IMR-90 (cell line): ENCODE data around the gene CDH13. TPM values are rescaled to one million over a fixed set of nuclear protein-coding genes. Genes with fewer than 3 reads are reported as not detected.
A peak's percentile ranks its signal among the peaks of the same experiment; 100 is the strongest.

Source experiments
- ATAC-seq: fragments of 200-7000 bp; cut with Tn5 transposase; 2 replicates; pipeline ENCODE4 v1.9.1; 2020; ENCODE audit warnings: low read depth, mild to moderate bottlenecking, moderate library complexity
- BruUV-seq: library from RNA; stranded (reverse); fragments of 400-500 nt; replicated peaks from 2 replicates; lab custom pipeline; 2021; lab: Mats Ljungman, UMichigan
- CTCF ChIA-PET: fragments of 300-600 bp; formaldehyde crosslinking; extraction: SDS; loops from one replicate; lab custom pipeline; 2021; ENCODE audit warnings: antibody characterized with exemption; lab: Yijun Ruan, JAX
- POLR2A ChIA-PET: fragments of 300-600 bp; sonication (Branson Sonifier 250); formaldehyde crosslinking; loops from one replicate; lab custom pipeline; 2022; ENCODE audit warnings: antibody characterized with exemption; ENCODE audit not compliant: unreplicated experiment; lab: Charles Lee
- DNase-seq: peaks from one replicate; pipeline ENCODE4 v3.0.0; 2013
- H2AFZ ChIP-seq: replicated peaks from 2 replicates; pipeline ENCODE3; 2013; ENCODE audit warnings: low read length, mild to moderate bottlenecking; ENCODE audit not compliant: poor library complexity
- H2AK5ac ChIP-seq: 2 replicates; pipeline ENCODE4 v1.6.1; 2013; ENCODE audit warnings: low read depth, low read length, inconsistent platforms
- H2AK9ac ChIP-seq: replicated peaks from 2 replicates; pipeline ENCODE3; 2013; ENCODE audit warnings: mild to moderate bottlenecking, low read depth, low read length, moderate library complexity; ENCODE audit not compliant: poor library complexity
- H2BK120ac ChIP-seq: 2 replicates; pipeline ENCODE4 v1.6.1; 2013; ENCODE audit warnings: low read depth, low read length, inconsistent platforms
- H2BK15ac ChIP-seq: 3 replicates; pipeline ENCODE4 v1.6.1; 2013; ENCODE audit warnings: low read depth, low read length, inconsistent platforms
- H2BK20ac ChIP-seq: 2 replicates; pipeline ENCODE4 v1.6.1; 2013; ENCODE audit warnings: low read depth, mild to moderate bottlenecking, inconsistent platforms, low read length, moderate library complexity
- H2BK5ac ChIP-seq: 2 replicates; pipeline ENCODE4 v1.6.1; 2013; ENCODE audit warnings: mild to moderate bottlenecking, low read depth, low read length, inconsistent platforms; ENCODE audit not compliant: poor library complexity, severe bottlenecking
- H3K14ac ChIP-seq: replicated peaks from 2 replicates; pipeline ENCODE4 v1.6.1; 2013; ENCODE audit warnings: low read depth, low read length, inconsistent platforms
- H3K18ac ChIP-seq: 2 replicates; pipeline ENCODE4 v1.6.1; 2013; ENCODE audit warnings: low read depth, low read length, control low read depth
- H3K23ac ChIP-seq: 2 replicates; pipeline ENCODE4 v1.6.1; 2013; ENCODE audit warnings: low read depth, low read length, inconsistent platforms
- H3K27ac ChIP-seq: 2 replicates; pipeline ENCODE4 v1.5.1; 2013; ENCODE audit warnings: mild to moderate bottlenecking, control low read depth, low read length; ENCODE audit not compliant: insufficient read depth
- H3K27me3 ChIP-seq: 2 replicates; pipeline ENCODE4 v1.6.1; 2013; ENCODE audit warnings: low read length; ENCODE audit not compliant: control insufficient read depth, insufficient read depth
- H3K36me3 ChIP-seq: 2 replicates; pipeline ENCODE4 v1.6.1; 2013; ENCODE audit warnings: low read length, mixed read lengths; ENCODE audit not compliant: control insufficient read depth, insufficient read depth
- H3K4ac ChIP-seq: 2 replicates; pipeline ENCODE4 v1.6.1; 2013; ENCODE audit warnings: low read depth, low read length, inconsistent platforms
- H3K4me1 ChIP-seq: 2 replicates; pipeline ENCODE4 v1.6.1; 2013; ENCODE audit warnings: low read length, mixed read lengths; ENCODE audit not compliant: control insufficient read depth, insufficient read depth
- H3K4me2 ChIP-seq: 2 replicates; pipeline ENCODE4 v1.6.1; 2013; ENCODE audit warnings: low read depth, mild to moderate bottlenecking, control low read depth, low read length, moderate library complexity
- H3K4me3 ChIP-seq: 2 replicates; pipeline ENCODE4 v1.5.1; 2013; ENCODE audit warnings: low read depth, mild to moderate bottlenecking, control low read depth, low read length, moderate library complexity; ENCODE audit not compliant: insufficient read depth
- H3K56ac ChIP-seq: 2 replicates; pipeline ENCODE4 v1.6.1; 2013; ENCODE audit warnings: low read length, inconsistent platforms; ENCODE audit not compliant: insufficient read depth; ENCODE audit errors: extremely low read depth
- H3K79me1 ChIP-seq, 2 experiments: 2 replicates each; pipeline ENCODE4 v1.6.1; 2013; ENCODE audit warnings: low read length in 2 of 2, inconsistent platforms in 1 of 2, low read depth in 1 of 2
- H3K9ac ChIP-seq: 2 replicates; pipeline ENCODE4 v1.6.1; 2013; ENCODE audit warnings: low read depth, low read length, control low read depth
- H3K9me1 ChIP-seq: 2 replicates; pipeline ENCODE4 v1.6.1; 2013; ENCODE audit warnings: low read length, inconsistent platforms; ENCODE audit not compliant: insufficient read depth
- H3K9me3 ChIP-seq: 2 replicates; pipeline ENCODE4 v1.6.1; 2013; ENCODE audit warnings: low read length; ENCODE audit not compliant: control insufficient read depth, insufficient read depth
- H4K20me1 ChIP-seq: 2 replicates; pipeline ENCODE4 v1.6.1; 2013; ENCODE audit warnings: low read length, inconsistent platforms; ENCODE audit not compliant: insufficient read depth
- H4K5ac ChIP-seq: 2 replicates; pipeline ENCODE4 v1.6.1; 2013; ENCODE audit warnings: mild to moderate bottlenecking, low read depth, low read length, control low read depth
- H4K8ac ChIP-seq, 2 experiments: 2 replicates each; pipeline ENCODE4 v1.6.1; 2013; ENCODE audit warnings: low read depth in 2 of 2, low read length in 2 of 2, control low read depth in 1 of 2, inconsistent platforms in 1 of 2
- H4K91ac ChIP-seq: 2 replicates; pipeline ENCODE4 v1.6.1; 2013; ENCODE audit warnings: low read depth, low read length, inconsistent platforms; ENCODE audit not compliant: insufficient read depth
- BHLHE40 ChIP-seq: fragments of 150-350 bp; IDR thresholded peaks from 2 replicates; pipeline ENCODE4 v1.6.1; 2016; ENCODE audit warnings: mild to moderate bottlenecking, low read depth, low read length
- CEBPB ChIP-seq: IDR thresholded peaks from 2 replicates; pipeline ENCODE4 v1.6.1; 2012; ENCODE audit warnings: low read depth, low read length, improper control_type of control experiment
- MAFK ChIP-seq: IDR thresholded peaks from 2 replicates; pipeline ENCODE4 v1.6.1; 2012; ENCODE audit warnings: low read depth, low read length, improper control_type of control experiment
- RAD21 ChIP-seq: IDR thresholded peaks from 2 replicates; pipeline ENCODE4 v1.6.1; 2012; ENCODE audit warnings: low read length, improper control_type of control experiment
- WGBS, 2 experiments: methylation state at CpG; one replicate each; pipeline versions ENCODE4 v1.1.5 to v1.1.7; 2013; ENCODE audit warnings: missing lambda C conversion rate in 2 of 2; ENCODE audit not compliant: insufficient read length in 1 of 2; ENCODE audit errors: extremely low coverage in 2 of 2; 5-methylcytosine and 5-hydroxymethylcytosine counted together
- dilution Hi-C: fragments of 300-500 bp; cut with HindIII; formaldehyde crosslinking; loops from one replicate; pipeline ENCODE4 v1.14.3; 2018; ENCODE audit warnings: low sequenced_read_pairs; ENCODE audit not compliant: unreplicated experiment
- in situ Hi-C: fragments of 300-500 bp; cut with MboI; formaldehyde crosslinking; loops from 3 replicates; pipeline ENCODE4 v1.14.3; 2019; ENCODE audit warnings: low sequenced_read_pairs, inconsistent platforms, mixed read lengths
- intact Hi-C: fragments of 100-400 bp; cut with micrococcal nuclease; formaldehyde crosslinking; loops from 2 replicates; pipeline ENCODE4 v1.10.0; 2022
- polyA plus RNA-seq, 3 experiments: library from polyadenylated mRNA; depleted of rRNA; stranded (reverse); fragments of >200 nt; gene quantifications; 2 replicates each; pipeline ENCODE4 v1.2.3, GENCODE V29; 2012; ENCODE audit warnings: low replicate concordance in 1 of 3
- total RNA-seq: library from RNA; depleted of rRNA; stranded (reverse); fragments of >200 nt; gene quantifications from 2 replicates; pipeline ENCODE4 v1.2.3, GENCODE V29; 2012
- TF ChIP-seq, protein P1 (sequence below): fragments of 150-350 bp; IDR thresholded peaks from 2 replicates; pipeline ENCODE4 v1.6.1; 2017; ENCODE audit warnings: mild to moderate bottlenecking, antibody characterized with exemption, low read length, low read depth

The CDH13 gene
- total and polyA plus RNA-seq, 2 of the 4 experiments (the other 2 are of a cell fraction), result 61.6 to 74.7 TPM

DNA sequence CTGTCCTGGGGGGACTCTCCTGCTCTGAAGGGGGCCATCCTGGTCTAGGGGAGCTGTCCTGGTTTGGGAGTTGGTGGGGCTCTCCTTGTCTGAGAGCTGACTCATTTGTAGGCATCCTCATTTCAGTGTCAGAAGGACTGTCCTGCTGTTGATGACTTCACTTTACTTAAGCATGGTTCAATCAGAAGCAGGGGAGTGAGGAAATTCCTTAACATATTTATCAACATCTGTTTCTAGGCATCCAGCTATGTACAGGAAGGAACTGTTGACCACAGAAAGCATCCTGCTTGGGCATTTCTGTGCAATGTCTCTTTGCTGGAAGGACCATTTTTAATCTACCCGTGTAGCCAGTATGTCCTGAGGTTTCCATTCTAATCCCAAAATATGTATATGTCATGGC is 678.3 kb downstream of the CDH13 start:
- Histone ChIP-seq H4K91ac (no peak overlapping the region), H3K4me2 (no peak overlapping the region), H3K23ac (no peak overlapping the region), H2AK5ac (no peak overlapping the region), H3K79me1 (no peaks in the 10 kb centered on the region; a peak in 1 of 4 replicates), H3K4me3 (no peak overlapping the region), H2AFZ (no peak overlapping the region), H3K18ac (no peak overlapping the region), H3K9me3 (no peaks in the 10 kb centered on the region), H3K9ac (no peak overlapping the region), H3K14ac (no peak overlapping the region), H2BK5ac (no peak overlapping the region), H2BK20ac (0 out of 2 replicates have a peak overlapping the region, but pooled peaks have one; percentile 20), H2AK9ac (no peak overlapping the region), H3K9me1 (no peaks in the 10 kb centered on the region; the same call in 1 of the 2 replicates), H4K8ac (no peak overlapping the region), H2BK120ac (no peak overlapping the region), H3K56ac (no peak overlapping the region), H3K4ac (no peak overlapping the region), H3K27ac (no peak overlapping the region), H2BK15ac (no peak overlapping the region), H4K5ac (no peak overlapping the region), H3K36me3 (no peaks in the 10 kb centered on the region), H3K4me1 (peaks cover 2% of the 10 kb centered on the region; the same call in 1 of the 2 replicates), H3K27me3 (no peaks in the 10 kb centered on the region), H4K20me1 (no peaks in the 10 kb centered on the region)
- ATAC-seq (peak; percentile 70), DNase-seq (peak; percentile 86)
- POLR2A ChIA-PET, result no interaction called here
- in situ Hi-C loops (no loop called here), intact Hi-C loops (no loop called here), dilution Hi-C loops (no loop called here)
- BruUV-seq, result no TSS peak
- TF ChIP-seq MAFK (no peak), BHLHE40 (no peak), CEBPB (peak; percentile 73; the same call in 1 of the 2 replicates), RAD21 (no peak)
- TF ChIP-seq, protein P1, sequence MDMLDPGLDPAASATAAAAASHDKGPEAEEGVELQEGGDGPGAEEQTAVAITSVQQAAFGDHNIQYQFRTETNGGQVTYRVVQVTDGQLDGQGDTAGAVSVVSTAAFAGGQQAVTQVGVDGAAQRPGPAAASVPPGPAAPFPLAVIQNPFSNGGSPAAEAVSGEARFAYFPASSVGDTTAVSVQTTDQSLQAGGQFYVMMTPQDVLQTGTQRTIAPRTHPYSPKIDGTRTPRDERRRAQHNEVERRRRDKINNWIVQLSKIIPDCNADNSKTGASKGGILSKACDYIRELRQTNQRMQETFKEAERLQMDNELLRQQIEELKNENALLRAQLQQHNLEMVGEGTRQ, result no peak
- CTCF ChIA-PET, result interaction anchor here (0.6 to 1.0 kb wide), 2 partner anchors 11 to 257 kb away, joined by 3 read pairs; no protein-coding TSS in a partner anchor
- WGBS, 2 experiments, result no CpG with 5 or more reads among the region's 1 CpG
